Cardiac fibroblast (primary cell): ENCODE data around the gene TXNRD2.

ENCODE experiments used
- DNase-seq, 2 donors: peaks; one replicate each; pipeline versions ENCODE4 v3.0.0 to v3.0.0-alpha.2; 2010; ENCODE audit warnings: low read depth in 2 of 2
- H3K4me3 ChIP-seq, 2 donors: replicated peaks in 1 of 2; 1 replicate in 1 of 2; 2 replicates in 1 of 2; pipeline ENCODE4 v1.5.1; 2011; ENCODE audit warnings: low read depth in 2 of 2, low read length in 2 of 2, mild to moderate bottlenecking in 2 of 2, moderate library complexity in 1 of 2
- CTCF ChIP-seq: IDR thresholded peaks from one replicate; pipeline ENCODE4 v1.5.1; 2011; ENCODE audit warnings: low read depth, mild to moderate bottlenecking, low read length, inconsistent platforms

The TXNRD2 gene

GRCh38 chr22:19876941-19877625, 64.5 kb downstream of the TXNRD2 start:
- no peak for DNase-seq
- no peak for TF ChIP-seq CTCF
- no peak overlapping the region for H3K4me3 ChIP-seq

- peak in 1 of 2 donors; percentile 41 for DNase-seq
- TF ChIP-seq CTCF, result no peak
- H3K4me3 ChIP-seq, result no peak overlapping the region
Observed at GRCh38 chr22:19876314-19876940, 65.2 kb downstream of the TXNRD2 start.

GRCh38 chr22:19875531-19876313, 65.9 kb downstream of the TXNRD2 start:
- TF ChIP-seq CTCF, result no peak

GRCh38 chr22:19875061-19875530, 66.5 kb downstream of the TXNRD2 start:
- DNase-seq, result no peak
- H3K4me3 ChIP-seq, result no peak overlapping the region
- no peak for TF ChIP-seq CTCF

More at GRCh38 chr22:19875531-19876313, 65.9 kb downstream of the TXNRD2 start:
- no peak overlapping the region for H3K4me3 ChIP-seq
- peak; percentile 54 to 56 for DNase-seq

- H3K4me3 ChIP-seq, result no peak overlapping the region
- TF ChIP-seq CTCF, result no peak
- DNase-seq, result no peak
Observed at GRCh38 chr22:19874307-19875060, 67.1 kb downstream of the TXNRD2 start.

- DNase-seq, result no peak
- no peak for TF ChIP-seq CTCF
- no peak overlapping the region for H3K4me3 ChIP-seq
Observed at GRCh38 chr22:19873960-19874306, 67.7 kb downstream of the TXNRD2 start.
